ENCODE measurements around the gene UBASH3B.
A peak's percentile ranks its signal among the peaks of the same experiment; 100 is the strongest.

Gene UBASH3B

DNA sequence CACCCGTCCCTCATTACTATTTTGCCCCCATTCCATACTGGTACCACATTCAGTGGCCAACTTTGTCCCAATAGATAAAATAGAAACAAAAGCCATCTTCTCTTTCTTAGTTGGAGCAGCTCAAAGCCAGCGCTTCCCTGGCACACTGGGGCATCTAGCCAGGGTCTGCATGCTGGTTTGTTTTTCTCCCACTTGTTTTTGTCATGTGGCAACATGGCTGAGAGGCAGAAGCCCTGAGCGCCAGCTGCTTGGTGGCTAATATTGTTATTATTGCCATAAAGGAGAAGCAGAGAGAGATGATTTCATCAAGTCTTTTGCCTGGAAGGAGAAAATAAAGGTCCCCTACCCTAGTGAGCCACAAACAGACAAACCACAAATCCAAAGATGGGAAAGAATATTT is 134.4 kb downstream of the UBASH3B start:
- Mint-ChIP-seq H3K4me1 (ENCODE audit: low read depth) (no peaks in the 10 kb centered on the region), H3K27ac (no peak overlapping the region), H3K27me3 (no peaks in the 10 kb centered on the region), H3K36me3 (peaks cover 9% of the 10 kb centered on the region), H3K4me3 (no peak overlapping the region), H3K9me3 (ENCODE audit: low read depth) (no peaks in the 10 kb centered on the region)

DNA sequence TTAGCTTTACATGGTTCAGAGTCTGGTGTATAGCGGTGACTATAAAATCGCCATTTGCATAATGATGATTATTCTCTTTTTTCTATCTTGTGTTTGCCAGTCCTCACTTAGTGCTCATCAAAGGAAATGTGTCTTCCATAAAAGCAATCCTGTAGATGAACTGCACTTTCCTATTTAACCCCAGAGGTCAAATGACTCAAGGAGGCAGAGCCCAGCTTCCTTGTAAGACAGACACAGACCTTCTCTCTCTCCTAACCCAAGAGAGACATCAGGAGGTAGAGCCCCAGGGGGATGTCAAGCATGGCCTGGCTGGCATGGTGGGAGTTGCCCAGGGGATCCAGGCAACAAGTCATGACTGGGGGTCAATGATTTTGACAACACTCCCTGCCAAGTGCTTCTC is 135.9 kb downstream of the UBASH3B start:
- Mint-ChIP-seq H3K4me3 (no peak overlapping the region), H3K9me3 (ENCODE audit: low read depth) (no peaks in the 10 kb centered on the region), H3K27me3 (no peaks in the 10 kb centered on the region), H3K27ac (no peak overlapping the region), H3K4me1 (ENCODE audit: low read depth) (peaks cover 4% of the 10 kb centered on the region), H3K36me3 (peaks cover 9% of the 10 kb centered on the region)

DNA sequence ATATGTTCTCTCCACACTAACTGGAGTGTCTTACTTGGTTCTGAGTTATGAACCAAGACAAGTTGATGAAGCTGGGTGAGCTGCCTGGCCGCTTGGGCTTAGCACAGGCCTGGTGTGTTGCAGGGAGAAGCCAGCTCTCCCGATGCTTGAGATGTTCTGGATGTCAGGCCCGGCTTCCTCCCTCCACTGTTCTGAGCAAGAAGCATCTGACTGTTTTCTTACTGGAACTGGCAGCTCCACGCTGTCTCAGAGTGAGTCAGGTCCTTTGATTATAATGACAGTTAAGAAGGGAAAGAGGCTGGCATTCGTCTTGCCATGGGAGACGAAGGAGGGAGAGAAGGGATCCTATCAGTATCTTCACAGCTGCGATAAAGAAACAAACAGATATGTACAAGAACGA is 136.3 kb downstream of the UBASH3B start:
- peak overlapping the region; percentile 34 for H3K27ac Mint-ChIP-seq
- H3K4me1 Mint-ChIP-seq (ENCODE audit: low read depth): peaks cover 4% of the 10 kb centered on the region
- no peaks in the 10 kb centered on the region for H3K27me3 Mint-ChIP-seq
- no peaks in the 10 kb centered on the region for H3K9me3 Mint-ChIP-seq (ENCODE audit: low read depth)
- H3K36me3 Mint-ChIP-seq: peaks cover 9% of the 10 kb centered on the region
- no peak overlapping the region for H3K4me3 Mint-ChIP-seq

DNA sequence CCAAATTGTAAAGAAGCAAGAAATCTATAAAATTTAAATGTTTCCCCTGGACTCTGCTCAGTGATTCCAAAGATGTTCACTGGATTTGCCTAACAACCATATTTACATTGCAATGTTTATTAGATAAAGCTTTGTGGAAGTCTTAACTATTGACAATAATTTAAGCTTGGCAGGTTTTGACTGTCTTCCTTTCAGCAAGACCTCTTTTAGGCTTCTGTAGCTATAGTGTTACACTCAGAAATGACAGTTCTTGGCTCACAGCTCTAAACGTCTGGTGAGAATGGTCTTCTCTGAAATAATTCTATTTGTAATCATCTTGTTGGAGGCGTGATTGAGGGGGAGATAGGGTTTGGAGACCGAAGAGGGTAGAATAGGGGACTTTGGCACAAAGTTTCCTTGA is 138.0 kb downstream of the UBASH3B start:
- H3K27ac Mint-ChIP-seq: no peak overlapping the region
- H3K36me3 Mint-ChIP-seq: peaks cover 16% of the 10 kb centered on the region
- H3K9me3 Mint-ChIP-seq (ENCODE audit: low read depth): no peaks in the 10 kb centered on the region
- no peaks in the 10 kb centered on the region for H3K27me3 Mint-ChIP-seq
- peaks cover 4% of the 10 kb centered on the region for H3K4me1 Mint-ChIP-seq (ENCODE audit: low read depth)
- no peak overlapping the region for H3K4me3 Mint-ChIP-seq

DNA sequence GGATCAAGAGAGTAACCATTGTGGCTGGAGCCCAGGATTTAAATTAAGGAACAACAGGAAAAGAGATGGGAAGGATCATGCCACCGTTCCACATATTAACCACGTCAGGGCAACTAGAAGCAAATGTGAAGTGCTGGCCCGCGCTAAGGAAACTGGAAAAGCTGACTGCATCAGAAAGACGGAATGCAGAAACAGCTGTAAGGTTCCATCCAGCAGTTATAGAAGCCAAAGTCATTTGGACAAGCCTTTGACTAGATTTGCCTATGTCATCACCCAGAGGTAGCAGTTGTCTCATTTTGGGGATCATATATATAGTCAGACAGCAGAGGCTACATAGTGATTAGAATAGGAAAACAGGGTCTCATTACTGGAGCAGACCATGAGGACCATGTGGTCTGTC is 139.8 kb downstream of the UBASH3B start:
- Mint-ChIP-seq H3K36me3 (peaks cover 16% of the 10 kb centered on the region), H3K27ac (no peak overlapping the region), H3K9me3 (ENCODE audit: low read depth) (no peaks in the 10 kb centered on the region), H3K4me3 (no peak overlapping the region), H3K27me3 (no peaks in the 10 kb centered on the region), H3K4me1 (ENCODE audit: low read depth) (peaks cover 4% of the 10 kb centered on the region)

DNA sequence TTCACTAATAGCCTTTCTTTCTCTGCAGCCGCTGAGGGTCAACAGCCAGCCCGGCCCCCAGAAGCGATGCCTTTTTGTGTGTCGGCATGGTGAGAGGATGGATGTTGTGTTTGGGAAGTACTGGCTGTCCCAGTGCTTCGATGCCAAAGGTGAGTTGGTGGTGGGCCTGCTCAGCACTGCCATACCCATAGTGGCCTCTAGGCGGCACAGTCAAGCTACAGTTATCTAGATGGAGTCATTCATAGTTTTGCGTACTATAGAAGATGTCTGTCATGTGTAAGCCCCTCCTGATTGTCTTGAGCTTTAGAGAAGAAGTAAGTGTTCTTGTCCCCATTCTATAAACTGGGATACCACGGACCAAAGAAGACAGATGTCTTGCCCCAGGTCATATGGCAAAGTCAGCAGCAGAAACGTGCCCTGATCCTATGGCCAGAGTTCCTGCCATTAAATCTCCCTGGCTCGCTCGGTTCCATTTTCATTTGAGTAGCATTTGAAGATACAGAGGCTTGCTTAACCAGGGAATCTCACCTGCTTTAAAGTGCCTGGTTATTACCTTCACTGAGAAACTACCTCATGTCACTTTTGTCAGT is 140.7 kb downstream of the UBASH3B start:
- Mint-ChIP-seq H3K27me3 (no peaks in the 10 kb centered on the region), H3K4me3 (no peak overlapping the region), H3K9me3 (ENCODE audit: low read depth) (no peaks in the 10 kb centered on the region), H3K4me1 (ENCODE audit: low read depth) (peaks cover 4% of the 10 kb centered on the region), H3K27ac (no peak overlapping the region), H3K36me3 (peaks cover 18% of the 10 kb centered on the region)

DNA sequence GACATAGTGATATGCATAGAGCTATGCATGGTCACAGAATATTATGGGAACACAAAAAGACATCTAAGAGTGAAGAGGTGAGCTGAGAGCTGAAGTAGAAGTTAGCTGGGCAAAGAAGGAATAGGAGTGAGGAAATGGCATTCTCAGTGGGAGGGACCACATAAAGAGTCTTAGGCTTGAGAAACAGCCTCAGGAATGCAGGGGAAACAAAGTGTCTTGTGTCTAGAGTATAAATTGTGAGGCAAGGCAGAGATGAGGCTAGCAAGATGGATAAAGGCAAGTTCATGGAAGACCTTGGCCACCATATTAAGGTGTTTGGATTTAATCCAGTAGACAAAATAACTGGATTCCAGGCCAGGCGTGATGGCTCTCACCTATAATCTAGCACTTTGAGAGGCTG is 142.1 kb downstream of the UBASH3B start:
- H3K4me3 Mint-ChIP-seq: no peak overlapping the region
- no peaks in the 10 kb centered on the region for H3K9me3 Mint-ChIP-seq (ENCODE audit: low read depth)
- no peak overlapping the region for H3K27ac Mint-ChIP-seq
- H3K27me3 Mint-ChIP-seq: no peaks in the 10 kb centered on the region
- H3K4me1 Mint-ChIP-seq (ENCODE audit: low read depth): peaks cover 4% of the 10 kb centered on the region
- peaks cover 19% of the 10 kb centered on the region for H3K36me3 Mint-ChIP-seq

DNA sequence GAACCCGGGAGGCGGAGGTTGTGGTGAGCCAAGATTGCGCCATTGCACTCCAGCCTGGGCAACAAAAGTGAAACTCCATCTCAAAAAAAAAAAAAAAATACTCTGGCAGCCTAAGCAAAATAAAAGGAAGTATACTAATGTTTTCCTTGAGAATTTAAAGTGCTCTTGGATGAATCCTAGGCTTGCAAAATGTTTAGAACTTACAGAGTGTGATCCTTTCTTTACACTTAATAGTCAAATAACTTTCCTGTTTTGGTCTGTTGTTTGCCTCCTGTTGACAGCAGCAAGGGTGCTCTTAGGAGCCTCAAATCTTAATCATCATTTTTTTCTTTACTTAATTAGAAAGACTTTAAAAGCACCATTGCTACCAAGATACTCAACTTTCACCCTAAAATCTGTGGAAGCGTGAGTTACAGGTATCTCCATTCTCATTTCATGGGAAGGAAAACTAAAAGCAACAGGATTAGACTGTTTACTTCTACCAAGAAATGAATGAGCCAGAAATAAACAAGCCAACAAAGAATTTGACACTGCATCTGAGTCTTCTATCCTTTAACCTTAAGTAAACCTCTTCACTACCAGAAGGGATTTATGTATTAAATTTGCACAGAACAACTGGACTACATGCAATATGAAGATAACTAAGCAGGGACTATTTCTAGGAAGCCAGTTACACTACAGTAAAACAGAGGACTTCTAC is 144.0 kb downstream of the UBASH3B start:
- no peaks in the 10 kb centered on the region for H3K9me3 Mint-ChIP-seq (ENCODE audit: low read depth)
- no peak overlapping the region for H3K27ac Mint-ChIP-seq
- H3K36me3 Mint-ChIP-seq: peaks cover 17% of the 10 kb centered on the region
- H3K4me3 Mint-ChIP-seq: no peak overlapping the region
- peaks cover 19% of the 10 kb centered on the region for H3K4me1 Mint-ChIP-seq (ENCODE audit: low read depth)
- H3K27me3 Mint-ChIP-seq: no peaks in the 10 kb centered on the region

DNA sequence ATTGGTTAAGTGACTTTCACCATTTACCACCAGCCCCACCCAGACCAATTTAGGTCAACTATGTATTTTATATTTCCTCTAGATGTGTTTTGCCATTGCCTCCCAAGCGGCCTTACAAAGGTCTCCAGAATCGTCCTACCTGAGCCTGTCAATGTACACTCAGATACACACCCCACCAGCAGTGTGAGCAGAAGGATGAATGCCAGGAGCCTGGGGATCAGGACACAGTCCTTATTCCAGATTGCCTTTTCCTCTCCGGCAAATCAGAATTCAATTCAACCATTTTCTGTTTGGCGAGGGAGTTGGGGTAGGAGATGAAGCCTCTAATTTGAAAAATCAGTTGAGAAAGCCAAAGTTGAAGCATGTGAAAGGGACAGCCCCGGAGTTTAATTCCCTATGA is 147.4 kb downstream of the UBASH3B start:
- H3K27ac Mint-ChIP-seq: no peak overlapping the region
- no peaks in the 10 kb centered on the region for H3K27me3 Mint-ChIP-seq
- H3K36me3 Mint-ChIP-seq: peaks cover 17% of the 10 kb centered on the region
- H3K4me3 Mint-ChIP-seq: no peak overlapping the region
- H3K9me3 Mint-ChIP-seq (ENCODE audit: low read depth): no peaks in the 10 kb centered on the region
- H3K4me1 Mint-ChIP-seq (ENCODE audit: low read depth): peaks cover 35% of the 10 kb centered on the region

DNA sequence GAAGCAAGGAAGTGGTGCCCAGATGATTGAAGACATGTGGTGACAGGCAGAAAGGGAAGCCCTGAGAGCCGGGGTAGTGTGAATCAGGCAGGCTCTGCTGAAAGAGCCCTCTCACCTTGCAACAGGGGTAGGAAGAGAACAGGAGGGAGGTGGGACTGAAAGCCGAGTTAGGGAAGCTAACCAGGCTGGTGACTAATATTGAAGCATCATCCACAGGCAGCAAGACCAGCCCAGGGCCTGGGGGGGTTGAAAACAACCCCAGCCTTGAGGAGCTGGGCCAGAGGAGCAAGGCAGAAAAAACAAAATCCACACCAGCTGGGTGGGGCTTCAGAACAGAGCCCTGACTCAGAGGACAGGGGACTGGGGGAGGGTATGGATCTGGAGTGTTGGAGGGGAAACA is 147.8 kb downstream of the UBASH3B start:
- H3K27me3 Mint-ChIP-seq: no peaks in the 10 kb centered on the region
- no peaks in the 10 kb centered on the region for H3K9me3 Mint-ChIP-seq (ENCODE audit: low read depth)
- no peak overlapping the region for H3K4me3 Mint-ChIP-seq
- H3K36me3 Mint-ChIP-seq: peaks cover 17% of the 10 kb centered on the region
- peaks cover 40% of the 10 kb centered on the region for H3K4me1 Mint-ChIP-seq (ENCODE audit: low read depth)
- peak overlapping the region; percentile 41 for H3K27ac Mint-ChIP-seq

DNA sequence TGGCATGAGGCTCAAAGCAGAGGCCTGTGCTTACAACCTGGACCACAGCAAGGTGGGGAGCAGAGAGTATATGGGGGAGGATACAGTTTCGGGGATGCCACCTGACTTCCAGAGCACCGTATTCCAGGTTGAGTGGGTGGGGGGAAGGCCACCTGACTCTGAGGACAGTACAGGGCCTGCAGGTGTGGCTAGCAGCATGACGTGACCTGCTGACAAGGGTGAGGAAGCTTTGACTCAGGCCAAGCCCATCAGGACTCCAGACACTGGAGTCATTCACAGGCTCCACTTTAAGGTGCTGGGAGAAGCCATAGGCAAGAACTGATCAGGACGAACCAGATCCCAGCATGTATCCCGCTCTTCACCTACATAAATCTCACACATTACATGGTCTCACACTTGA is 148.2 kb downstream of the UBASH3B start:
- H3K4me3 Mint-ChIP-seq: no peak overlapping the region
- peaks cover 44% of the 10 kb centered on the region for H3K4me1 Mint-ChIP-seq (ENCODE audit: low read depth)
- H3K36me3 Mint-ChIP-seq: peaks cover 17% of the 10 kb centered on the region
- no peak overlapping the region for H3K27ac Mint-ChIP-seq
- H3K27me3 Mint-ChIP-seq: no peaks in the 10 kb centered on the region
- no peaks in the 10 kb centered on the region for H3K9me3 Mint-ChIP-seq (ENCODE audit: low read depth)

DNA sequence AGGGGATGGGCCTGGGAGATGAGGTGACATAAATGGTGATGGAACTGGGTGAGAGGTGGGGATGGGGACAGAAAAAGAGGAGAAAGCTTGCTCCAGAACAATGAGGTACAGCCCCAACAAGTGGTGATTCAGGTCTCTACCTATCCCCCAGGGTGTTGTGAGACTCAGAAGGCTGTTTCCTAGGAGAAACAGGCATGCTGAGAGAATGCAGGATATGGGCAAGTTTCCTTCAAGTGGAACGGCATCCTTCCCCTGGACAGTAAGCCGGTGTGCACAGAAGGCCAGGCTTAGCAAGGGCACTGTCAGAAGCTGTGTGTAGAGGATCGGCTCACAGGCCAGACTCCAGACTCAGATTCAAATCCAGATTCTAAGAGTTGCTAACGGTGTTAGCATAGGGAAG is 148.6 kb downstream of the UBASH3B start:
- no peaks in the 10 kb centered on the region for H3K9me3 Mint-ChIP-seq (ENCODE audit: low read depth)
- no peak overlapping the region for H3K4me3 Mint-ChIP-seq
- peaks cover 45% of the 10 kb centered on the region for H3K4me1 Mint-ChIP-seq (ENCODE audit: low read depth)
- H3K36me3 Mint-ChIP-seq: peaks cover 17% of the 10 kb centered on the region
- H3K27ac Mint-ChIP-seq: no peak overlapping the region
- H3K27me3 Mint-ChIP-seq: no peaks in the 10 kb centered on the region

DNA sequence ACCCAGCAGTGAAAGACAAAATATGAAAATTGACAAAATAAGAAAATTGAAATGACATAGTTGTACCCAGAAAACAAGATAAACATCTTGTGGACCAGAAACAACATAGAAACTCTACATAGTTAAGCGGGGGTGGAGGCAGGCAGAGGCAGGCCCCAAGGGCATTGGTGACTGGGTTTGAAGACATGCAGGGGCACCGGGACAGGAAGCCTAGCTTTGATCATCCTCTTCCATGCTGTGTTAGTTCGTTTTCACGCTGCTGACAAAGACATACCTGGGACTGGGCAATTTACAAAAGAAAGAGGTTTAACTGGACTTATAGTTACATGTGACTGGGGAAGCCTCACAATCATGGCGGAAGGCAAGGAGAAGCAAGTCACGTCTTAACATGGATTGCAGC is 149.3 kb downstream of the UBASH3B start:
- Mint-ChIP-seq H3K9me3 (ENCODE audit: low read depth) (no peaks in the 10 kb centered on the region), H3K36me3 (peaks cover 17% of the 10 kb centered on the region), H3K27ac (peak overlapping the region; percentile 51), H3K4me1 (ENCODE audit: low read depth) (peaks cover 50% of the 10 kb centered on the region), H3K4me3 (no peak overlapping the region), H3K27me3 (no peaks in the 10 kb centered on the region)

DNA sequence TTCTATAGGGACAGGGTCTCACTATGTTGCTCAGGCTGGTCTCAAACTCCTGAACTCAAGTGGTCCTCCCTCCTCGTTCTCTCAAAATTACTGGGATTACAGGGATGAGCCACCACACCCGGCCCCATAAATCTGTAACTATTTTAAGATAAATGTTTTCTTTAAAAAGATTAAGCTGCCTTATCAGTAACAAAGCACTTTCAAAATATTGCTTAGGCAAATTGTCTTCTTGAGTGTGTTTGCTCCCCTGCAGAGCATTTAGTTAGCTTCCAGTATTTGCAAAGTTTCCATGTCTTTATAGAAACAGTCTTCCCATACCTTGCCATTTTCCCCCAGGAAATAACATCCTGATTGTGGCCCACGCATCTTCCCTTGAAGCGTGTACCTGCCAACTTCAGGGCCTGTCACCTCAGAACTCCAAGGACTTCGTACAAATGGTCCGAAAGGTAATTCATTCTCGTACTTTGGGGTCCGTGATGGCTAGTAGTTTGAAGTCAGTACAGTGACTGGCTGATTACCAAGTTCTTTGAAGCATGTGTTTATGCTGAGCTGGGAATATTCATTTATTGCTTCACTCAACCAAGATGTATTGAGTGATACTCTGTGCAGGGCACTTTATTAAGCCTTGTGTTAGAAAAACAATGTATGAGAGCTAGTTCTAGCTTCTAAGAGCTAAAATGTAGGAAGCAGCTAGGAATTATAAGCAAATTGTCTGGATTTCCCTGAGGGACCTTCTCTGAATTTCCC is 152.4 kb downstream of the UBASH3B start:
- H3K27me3 Mint-ChIP-seq: no peaks in the 10 kb centered on the region
- peaks cover 13% of the 10 kb centered on the region for H3K36me3 Mint-ChIP-seq
- H3K4me1 Mint-ChIP-seq (ENCODE audit: low read depth): peaks cover 68% of the 10 kb centered on the region
- no peaks in the 10 kb centered on the region for H3K9me3 Mint-ChIP-seq (ENCODE audit: low read depth)
- H3K4me3 Mint-ChIP-seq: peak overlapping the region; percentile 41
- H3K27ac Mint-ChIP-seq: peak overlapping the region; percentile 75

DNA sequence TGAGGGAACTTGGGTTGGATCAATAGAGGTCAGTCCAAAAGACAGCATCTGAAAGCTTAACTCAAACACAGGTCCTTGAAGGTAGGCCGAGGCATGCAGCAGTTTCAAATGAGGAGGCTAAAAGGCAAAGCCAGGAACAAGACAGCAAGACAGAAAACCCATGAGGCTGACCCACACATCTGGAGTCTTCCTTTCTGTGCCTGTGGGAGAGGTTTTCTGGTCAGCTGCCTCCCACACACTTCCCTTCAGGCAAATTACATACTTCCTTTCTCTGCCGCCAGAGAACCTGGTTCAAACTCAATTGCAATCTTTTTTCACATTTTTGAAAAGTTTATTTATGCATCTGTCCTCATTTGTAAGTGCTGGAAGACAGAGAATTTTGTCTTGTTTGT is 153.0 kb downstream of the UBASH3B start:
- H3K9me3 Mint-ChIP-seq (ENCODE audit: low read depth): no peaks in the 10 kb centered on the region
- no peaks in the 10 kb centered on the region for H3K27me3 Mint-ChIP-seq
- H3K27ac Mint-ChIP-seq: peak overlapping the region; percentile 75
- peaks cover 11% of the 10 kb centered on the region for H3K36me3 Mint-ChIP-seq
- peak overlapping the region; percentile 41 for H3K4me3 Mint-ChIP-seq
- peaks cover 69% of the 10 kb centered on the region for H3K4me1 Mint-ChIP-seq (ENCODE audit: low read depth)
